HG03064 (cell line): ENCODE results near the gene DDO.
"Not testable (repeated sequence)": the region's sequence is repeated elsewhere in the genome, so short reads cannot be mapped to it uniquely, and the experiment has no call there.

Experiments
- ATAC-seq: cut with Tn5 transposase; IDR thresholded peaks from one replicate; pipeline ENCODE4 v1.9.1; 2021; ENCODE audit warnings: low read depth; ENCODE audit not compliant: unreplicated experiment

Gene DDO, protein sequence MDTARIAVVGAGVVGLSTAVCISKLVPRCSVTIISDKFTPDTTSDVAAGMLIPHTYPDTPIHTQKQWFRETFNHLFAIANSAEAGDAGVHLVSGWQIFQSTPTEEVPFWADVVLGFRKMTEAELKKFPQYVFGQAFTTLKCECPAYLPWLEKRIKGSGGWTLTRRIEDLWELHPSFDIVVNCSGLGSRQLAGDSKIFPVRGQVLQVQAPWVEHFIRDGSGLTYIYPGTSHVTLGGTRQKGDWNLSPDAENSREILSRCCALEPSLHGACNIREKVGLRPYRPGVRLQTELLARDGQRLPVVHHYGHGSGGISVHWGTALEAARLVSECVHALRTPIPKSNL

GRCh38 chr6:110415086-110415916 is at the start of gene DDO:
TSS of gene DDO (minus strand) at chr6:110415575. CDS start at chr6:110413462, 2,113 bp downstream.
- ATAC-seq, result no peak

DNA sequence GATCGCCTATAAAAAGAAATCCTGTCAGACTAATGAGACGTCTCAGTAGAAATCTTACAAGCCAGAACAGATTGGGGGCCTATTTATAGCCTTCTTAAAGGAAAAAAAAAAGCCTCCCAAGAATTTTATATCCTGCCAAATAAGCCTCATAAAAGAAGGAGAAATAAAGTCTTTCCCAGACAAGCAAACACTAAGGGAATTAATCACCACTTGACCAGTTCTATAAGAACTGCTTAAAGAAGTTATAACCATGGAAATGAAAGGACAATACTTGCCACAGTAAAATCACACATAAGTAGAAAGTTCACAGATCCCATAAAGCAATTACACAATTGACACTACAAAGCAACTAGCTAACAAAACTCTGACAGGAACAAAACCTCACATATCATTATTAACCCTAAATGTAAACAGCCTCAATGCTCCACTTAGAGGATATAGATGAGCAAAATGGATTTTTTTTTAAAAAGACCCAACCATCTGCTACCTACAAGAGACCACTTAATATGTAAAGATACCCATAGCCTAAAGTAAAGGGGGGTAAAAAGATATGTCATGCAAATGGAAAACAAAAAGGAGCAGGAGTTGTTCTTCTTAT is 47.6 kb upstream of the DDO start:
- no peak for ATAC-seq

- no peak for ATAC-seq
Measured at GRCh38 chr6:110461376-110461775, 46.0 kb upstream of the DDO start.

- no peak for ATAC-seq
Measured at GRCh38 chr6:110459137-110459536, 43.8 kb upstream of the DDO start.

DNA sequence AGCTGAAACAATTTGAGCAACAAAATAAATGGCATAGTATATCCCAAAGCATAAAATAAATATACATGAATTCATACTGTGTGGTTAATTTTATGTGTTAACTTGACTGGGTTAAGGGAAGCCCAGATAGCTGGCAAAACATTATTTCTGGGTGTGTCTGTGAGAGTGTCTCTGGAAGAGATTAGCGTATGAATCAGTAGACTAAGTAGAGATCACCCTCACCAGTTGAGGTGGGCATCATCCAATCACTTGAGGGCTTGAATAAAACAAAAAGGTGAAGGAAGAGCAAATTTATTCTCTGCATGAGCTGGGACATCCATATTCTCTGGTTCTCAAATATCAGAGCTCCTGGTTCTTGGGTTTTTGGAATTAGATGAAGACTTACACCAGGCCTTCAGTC is 43.1 kb upstream of the DDO start:
- ATAC-seq, result no peak

DNA sequence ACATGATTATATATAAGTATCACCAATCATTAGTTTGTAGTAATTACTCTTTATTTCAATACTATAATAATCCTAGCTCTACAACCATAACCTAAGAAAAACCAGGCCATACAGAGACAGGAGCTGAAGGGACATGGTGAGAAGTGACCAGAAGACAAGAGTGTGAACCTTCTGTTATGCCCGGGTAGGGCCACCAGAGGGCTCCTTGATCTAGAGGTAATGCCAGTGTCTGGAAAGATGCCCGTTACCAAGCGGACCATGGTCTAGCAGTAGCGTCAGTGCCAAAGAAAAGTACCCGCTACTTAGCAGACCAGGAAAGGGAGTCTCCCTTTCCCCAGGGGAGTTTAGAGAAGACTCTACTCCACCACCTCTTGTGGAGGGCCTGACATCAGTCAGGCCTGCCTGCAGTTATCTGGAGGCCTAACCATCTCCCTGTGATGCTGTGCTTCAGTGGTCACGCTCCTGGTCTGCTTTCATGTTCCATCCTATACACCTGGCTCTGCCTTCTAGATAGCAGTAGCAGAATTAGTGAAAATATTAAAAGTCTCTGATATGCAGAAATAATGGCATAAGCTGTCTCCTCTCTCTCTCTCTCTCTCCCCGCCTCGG is 42.3 kb upstream of the DDO start:
- ATAC-seq, result not testable (repeated sequence)

DNA sequence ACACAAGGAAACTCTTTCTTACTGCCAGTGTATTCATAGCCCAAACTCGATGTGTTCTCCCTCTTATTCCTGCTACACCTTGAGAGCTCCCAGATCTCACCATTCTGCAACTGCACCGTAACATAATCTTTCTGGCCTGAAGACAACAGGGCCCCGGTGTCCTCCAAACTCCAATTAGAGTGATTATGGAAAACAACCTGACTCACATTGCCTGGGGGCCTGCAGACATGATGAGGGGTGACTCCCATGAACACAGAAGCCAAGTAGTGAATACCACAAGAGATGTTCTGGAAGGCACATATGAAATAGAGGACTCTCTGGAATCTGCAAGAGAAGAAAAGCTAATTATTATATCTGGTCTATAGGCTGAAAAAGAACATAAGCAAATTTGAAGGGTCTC is 41.3 kb upstream of the DDO start:
- ATAC-seq, result no peak

DNA sequence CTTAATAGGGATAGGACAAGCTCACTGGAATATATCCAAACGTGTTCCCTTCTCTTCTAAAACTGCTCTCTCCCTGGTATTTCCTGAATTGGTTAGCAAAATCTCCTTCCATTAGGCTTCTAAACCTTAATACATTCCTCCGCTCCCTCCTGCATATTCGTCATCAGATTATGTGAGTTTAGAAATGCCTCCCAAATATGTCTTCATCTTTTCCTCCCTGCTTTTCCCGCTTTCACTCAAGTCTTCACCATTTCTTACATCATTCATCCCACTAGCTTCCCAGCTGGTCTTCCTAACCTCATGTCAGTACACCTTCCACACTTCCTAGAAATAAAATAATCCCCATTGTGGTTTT is 34.1 kb upstream of the DDO start:
- no peak for ATAC-seq

- no peak for ATAC-seq
Measured at GRCh38 chr6:110448846-110449540, 33.6 kb upstream of the DDO start.

- ATAC-seq, result no peak
Measured at GRCh38 chr6:110447761-110448160, 32.4 kb upstream of the DDO start.

DNA sequence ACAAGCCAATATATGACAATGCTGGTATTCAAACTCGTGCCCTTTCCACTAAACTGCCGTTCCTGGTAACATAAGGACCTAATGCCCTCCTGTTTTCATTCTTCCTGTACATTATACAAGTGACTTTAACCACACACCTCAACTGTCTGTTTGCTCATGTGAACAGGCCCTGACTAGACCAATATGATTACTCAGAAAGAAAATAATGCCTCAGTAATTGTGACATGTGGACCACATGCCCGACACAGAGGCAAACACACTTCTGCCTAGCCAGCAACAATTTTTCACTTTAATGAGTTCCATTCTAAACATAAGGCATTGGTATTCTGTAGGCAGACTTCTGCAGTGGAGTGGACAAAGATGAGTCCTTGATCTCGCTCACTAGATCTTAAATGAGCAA is 31.0 kb upstream of the DDO start:
- no peak for ATAC-seq

- no peak for ATAC-seq
Measured at GRCh38 chr6:110440026-110440425, 24.7 kb upstream of the DDO start.

GRCh38 chr6:110439356-110439755 is 24.0 kb upstream of the DDO start:
- ATAC-seq, result no peak

DNA sequence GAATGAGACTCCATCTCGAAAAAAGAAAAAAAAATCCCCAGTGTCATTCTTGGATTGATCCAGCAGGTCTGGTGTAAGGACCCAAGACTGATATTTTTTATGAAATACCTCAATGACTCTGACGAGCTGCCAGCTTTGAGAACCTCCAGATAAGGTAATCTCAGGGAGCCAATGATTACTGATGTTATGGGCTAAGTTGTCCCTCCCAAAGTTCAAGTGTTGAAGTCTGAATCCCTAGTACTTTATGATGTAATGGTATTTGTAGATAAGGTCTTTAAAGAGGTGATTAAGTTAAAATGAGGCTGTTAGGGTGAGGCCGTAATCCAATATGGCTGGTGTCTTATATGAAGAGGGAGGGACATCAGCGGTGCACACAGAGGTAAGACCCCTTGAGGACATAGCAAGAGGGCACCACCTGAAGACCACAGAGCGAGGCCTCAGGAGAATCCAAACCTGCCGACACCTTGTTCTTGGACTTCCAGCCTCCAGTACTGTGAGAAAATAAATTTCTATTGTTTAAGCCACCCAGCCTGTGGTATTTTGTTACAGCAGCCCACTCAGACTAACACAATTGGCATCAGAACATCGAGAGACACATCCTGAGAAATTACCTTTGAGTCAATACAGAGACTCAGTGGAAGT is 19.7 kb upstream of the DDO start:
- ATAC-seq, result no peak

DNA sequence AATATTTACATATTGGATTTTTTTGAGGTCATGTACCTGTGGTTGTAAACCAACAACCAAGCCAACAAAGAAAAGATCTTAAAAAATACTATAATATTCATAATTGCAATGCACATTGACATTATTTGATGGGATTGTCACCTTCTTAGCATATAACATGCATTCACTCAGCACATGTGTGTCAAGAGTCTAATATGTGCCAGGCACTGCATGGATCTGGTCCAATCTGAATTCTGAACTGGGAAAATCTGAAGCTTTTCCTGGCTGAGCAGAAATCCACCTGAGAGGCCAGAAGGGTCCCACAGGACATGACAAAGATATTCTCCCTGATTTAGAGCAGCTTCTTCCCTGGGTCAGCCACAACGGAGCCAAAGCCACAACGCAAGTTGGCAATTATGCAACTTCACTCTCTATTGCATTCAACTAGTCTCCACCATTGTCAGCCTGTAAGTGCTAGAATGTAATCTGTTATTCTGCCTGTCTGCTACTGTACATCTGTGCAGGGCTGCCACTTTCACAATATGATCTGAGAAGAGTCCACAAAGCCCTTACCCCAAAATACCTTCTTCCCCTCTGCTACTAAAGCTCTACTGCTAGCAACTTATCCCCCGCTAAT is 17.0 kb upstream of the DDO start:
- no peak for ATAC-seq

GRCh38 chr6:110430741-110431140 is 15.4 kb upstream of the DDO start:
- ATAC-seq, result no peak

GRCh38 chr6:110430236-110430635 is 14.9 kb upstream of the DDO start:
- no peak for ATAC-seq

DNA sequence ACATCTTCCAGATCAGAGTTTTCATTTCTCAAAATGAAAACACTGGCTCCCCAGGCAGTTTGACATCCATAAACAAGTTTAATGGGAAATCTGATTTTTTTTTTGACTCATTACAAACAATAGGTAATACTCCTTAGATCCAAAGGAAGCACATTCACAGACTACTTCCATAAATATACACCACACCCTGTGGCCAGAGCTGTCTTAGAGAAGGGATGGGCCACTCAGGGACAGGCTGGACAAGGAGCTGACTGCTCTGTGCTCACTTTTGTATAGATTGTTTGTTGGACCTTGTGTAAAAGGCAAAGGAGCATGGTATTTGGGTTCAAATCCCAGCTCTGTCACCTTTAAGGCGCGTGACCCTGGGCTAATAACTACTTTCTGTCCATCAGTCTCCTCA is 12.8 kb upstream of the DDO start:
- no peak for ATAC-seq

DNA sequence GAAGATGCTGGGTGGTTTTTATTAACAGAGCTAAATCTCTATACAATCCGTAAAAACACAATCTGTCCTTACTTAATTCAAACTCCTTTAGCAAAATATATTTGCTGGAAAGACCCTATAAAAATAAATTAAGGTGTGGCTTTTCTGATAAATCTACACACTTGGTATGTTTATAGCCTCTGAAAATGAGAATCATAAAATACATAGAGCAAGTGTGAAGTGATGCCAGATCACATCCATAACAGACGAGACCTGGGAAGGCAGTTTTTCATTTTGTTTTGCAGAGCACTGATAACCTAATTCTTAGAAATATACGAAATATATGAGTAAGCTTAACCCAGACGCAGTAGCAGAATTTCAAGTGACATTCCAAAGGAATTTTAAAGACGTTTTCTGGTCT is 10.4 kb upstream of the DDO start:
- no peak for ATAC-seq

DNA sequence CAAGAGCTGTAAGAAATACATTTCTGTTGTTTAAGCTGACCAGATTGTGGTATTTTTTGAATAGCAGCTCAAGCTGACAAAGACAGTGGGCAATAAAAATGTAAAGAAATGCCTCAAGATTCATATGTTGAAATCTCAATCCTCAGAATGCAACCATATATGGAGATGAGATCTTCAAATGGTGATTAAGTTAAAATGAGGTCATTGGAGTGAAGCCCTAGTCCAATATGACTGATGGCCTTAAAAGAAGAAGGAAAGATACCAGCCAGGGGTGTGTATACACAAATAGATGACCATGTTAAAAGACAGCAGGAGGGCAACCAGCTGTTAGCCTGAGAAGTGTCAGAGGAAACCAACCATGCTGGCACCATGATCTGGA is 7.1 kb upstream of the DDO start:
- no peak for ATAC-seq
